ENCODE results near the gene WDR1.

DNA sequence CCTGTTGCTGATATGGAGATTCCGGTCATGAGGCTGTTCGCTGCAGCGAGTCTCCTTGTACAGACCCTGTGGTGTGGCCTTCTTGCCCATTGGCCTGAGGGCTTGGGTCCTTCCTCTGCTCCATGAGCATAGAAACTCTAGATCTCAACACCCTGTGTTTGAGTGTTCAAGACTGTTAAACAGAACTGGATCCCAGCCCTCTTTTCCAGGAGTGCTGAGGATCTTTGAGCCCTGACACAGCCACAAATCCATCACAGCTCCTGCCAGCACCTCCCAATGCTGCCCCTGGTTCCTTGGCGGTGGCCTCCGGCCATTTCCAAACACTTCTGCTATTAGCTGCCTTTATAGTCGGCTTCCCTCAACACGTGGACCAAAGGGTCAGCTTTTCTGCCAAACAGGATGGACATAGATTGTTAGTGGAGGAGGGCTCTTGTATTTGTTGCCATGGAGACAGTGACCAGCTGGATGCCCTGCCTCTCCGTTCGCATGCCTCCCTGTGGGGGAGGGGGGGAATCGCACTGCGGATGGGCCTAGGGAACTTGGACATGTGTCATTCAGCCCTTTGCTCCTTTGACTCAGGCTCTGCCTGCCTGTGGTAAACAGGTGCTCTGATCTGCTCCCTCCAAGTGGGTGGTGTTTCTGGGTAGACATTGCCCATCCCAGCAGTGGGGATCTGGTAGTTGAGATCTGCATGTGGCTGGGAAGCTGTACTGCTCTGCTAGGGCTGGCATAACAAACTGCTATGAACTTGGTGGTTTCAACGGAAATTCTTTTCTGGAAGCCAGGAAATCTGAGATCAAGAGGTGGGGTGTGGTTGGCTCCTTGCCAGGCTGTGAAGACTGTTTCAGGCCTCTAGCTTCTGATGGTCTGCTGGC, 6.9 kb upstream of the WDR1 start:
- TF ChIP-seq RCOR1 (IDR thresholded peaks at IDR 0.05; ENCODE audit: low read length) = no peak
- TF ChIP-seq CHD2 (IDR thresholded peaks at IDR 0.05; ENCODE audit: low read length, partially characterized antibody) = no peak
- TF ChIP-seq, protein P1, sequence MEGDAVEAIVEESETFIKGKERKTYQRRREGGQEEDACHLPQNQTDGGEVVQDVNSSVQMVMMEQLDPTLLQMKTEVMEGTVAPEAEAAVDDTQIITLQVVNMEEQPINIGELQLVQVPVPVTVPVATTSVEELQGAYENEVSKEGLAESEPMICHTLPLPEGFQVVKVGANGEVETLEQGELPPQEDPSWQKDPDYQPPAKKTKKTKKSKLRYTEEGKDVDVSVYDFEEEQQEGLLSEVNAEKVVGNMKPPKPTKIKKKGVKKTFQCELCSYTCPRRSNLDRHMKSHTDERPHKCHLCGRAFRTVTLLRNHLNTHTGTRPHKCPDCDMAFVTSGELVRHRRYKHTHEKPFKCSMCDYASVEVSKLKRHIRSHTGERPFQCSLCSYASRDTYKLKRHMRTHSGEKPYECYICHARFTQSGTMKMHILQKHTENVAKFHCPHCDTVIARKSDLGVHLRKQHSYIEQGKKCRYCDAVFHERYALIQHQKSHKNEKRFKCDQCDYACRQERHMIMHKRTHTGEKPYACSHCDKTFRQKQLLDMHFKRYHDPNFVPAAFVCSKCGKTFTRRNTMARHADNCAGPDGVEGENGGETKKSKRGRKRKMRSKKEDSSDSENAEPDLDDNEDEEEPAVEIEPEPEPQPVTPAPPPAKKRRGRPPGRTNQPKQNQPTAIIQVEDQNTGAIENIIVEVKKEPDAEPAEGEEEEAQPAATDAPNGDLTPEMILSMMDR (IDR thresholded peaks at IDR 0.05) = no peak
- no peak for TF ChIP-seq JUND (IDR thresholded peaks at IDR 0.05)
- no peak for TF ChIP-seq EZH2phosphoT487 (IDR thresholded peaks at IDR 0.05; ENCODE audit: borderline replicate concordance, low read depth)
- 0 out of 2 replicates have a peak, but pooled peaks have one; percentile 14 for TF ChIP-seq NFIC (IDR thresholded peaks at IDR 0.05; ENCODE audit: borderline replicate concordance)
- no peak for TF ChIP-seq YY1 (IDR thresholded peaks at IDR 0.05; ENCODE audit: low read depth)
- no peak for TF ChIP-seq TEAD4 (IDR thresholded peaks at IDR 0.05; ENCODE audit: borderline replicate concordance, insufficient read depth)

All from SK-N-SH (cell line).